Activated naive CD4-positive, alpha-beta T cell treated with anti-CD3 and anti-CD28 coated beads, Interleukin-2, amount 50 U/mL, for 24 hours (primary cell): Measurements from ENCODE around the gene PACS2.

Source experiments
- H3K27ac Mint-ChIP-seq: one replicate; pipeline ENCODE4 v1.8.0; 2021; ENCODE audit warnings: mild to moderate bottlenecking, mixed read lengths
- H3K27me3 Mint-ChIP-seq: one replicate; pipeline ENCODE4 v1.8.0; 2021; ENCODE audit warnings: mixed read lengths
- H3K36me3 Mint-ChIP-seq: one replicate; pipeline ENCODE4 v1.8.0; 2021; ENCODE audit warnings: mixed read lengths
- H3K4me1 Mint-ChIP-seq: one replicate; pipeline ENCODE4 v1.8.0; 2021; ENCODE audit warnings: mixed read lengths
- H3K4me3 Mint-ChIP-seq: one replicate; pipeline ENCODE4 v1.8.0; 2021; ENCODE audit warnings: mild to moderate bottlenecking, mixed read lengths
- H3K9me3 Mint-ChIP-seq: one replicate; pipeline ENCODE4 v1.8.0; 2021; ENCODE audit warnings: mixed read lengths

The PACS2 gene

DNA sequence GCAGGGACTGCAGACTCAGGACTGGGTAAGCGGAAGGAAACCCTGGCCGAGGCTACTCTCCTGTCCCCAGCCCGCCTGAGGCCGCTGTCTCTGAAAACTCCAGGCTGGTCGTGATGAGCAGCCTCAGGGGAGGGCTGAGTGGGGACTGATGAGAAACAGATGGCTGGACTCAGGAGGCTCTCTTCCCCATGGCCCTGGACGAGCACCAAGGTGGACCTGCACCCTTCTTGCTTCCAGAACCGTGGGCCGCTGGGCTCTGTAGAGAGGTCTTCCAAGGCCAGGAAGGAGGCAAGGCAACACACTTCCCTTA, 84.9 kb downstream of the PACS2 start:
- H3K27me3 Mint-ChIP-seq, result no peaks in the 10 kb centered on the region
- H3K36me3 Mint-ChIP-seq, result peaks cover 12% of the 10 kb centered on the region
- H3K4me1 Mint-ChIP-seq, result peaks cover 30% of the 10 kb centered on the region
- peaks cover 10% of the 10 kb centered on the region for H3K9me3 Mint-ChIP-seq
- peak overlapping the region; percentile 91 for H3K4me3 Mint-ChIP-seq
- H3K27ac Mint-ChIP-seq, result no peak overlapping the region

- peaks cover 10% of the 10 kb centered on the region for H3K9me3 Mint-ChIP-seq
- peaks cover 12% of the 10 kb centered on the region for H3K36me3 Mint-ChIP-seq
- H3K4me1 Mint-ChIP-seq, result peaks cover 36% of the 10 kb centered on the region
- H3K27me3 Mint-ChIP-seq, result no peaks in the 10 kb centered on the region
- H3K4me3 Mint-ChIP-seq, result peak overlapping the region; percentile 91
- H3K27ac Mint-ChIP-seq, result no peak overlapping the region
Observed at GRCh38 chr14:105400016-105400415, 85.5 kb downstream of the PACS2 start.

GRCh38 chr14:105401699-105402098, 87.2 kb downstream of the PACS2 start:
- H3K27ac Mint-ChIP-seq, result no peak overlapping the region
- peaks cover 39% of the 10 kb centered on the region for H3K4me1 Mint-ChIP-seq
- H3K36me3 Mint-ChIP-seq, result peaks cover 12% of the 10 kb centered on the region
- H3K4me3 Mint-ChIP-seq, result no peak overlapping the region
- no peaks in the 10 kb centered on the region for H3K27me3 Mint-ChIP-seq
- peaks cover 10% of the 10 kb centered on the region for H3K9me3 Mint-ChIP-seq

GRCh38 chr14:105408592-105408991, 94.0 kb downstream of the PACS2 start:
- H3K4me1 Mint-ChIP-seq, result peaks cover 21% of the 10 kb centered on the region
- H3K27ac Mint-ChIP-seq, result no peak overlapping the region

DNA sequence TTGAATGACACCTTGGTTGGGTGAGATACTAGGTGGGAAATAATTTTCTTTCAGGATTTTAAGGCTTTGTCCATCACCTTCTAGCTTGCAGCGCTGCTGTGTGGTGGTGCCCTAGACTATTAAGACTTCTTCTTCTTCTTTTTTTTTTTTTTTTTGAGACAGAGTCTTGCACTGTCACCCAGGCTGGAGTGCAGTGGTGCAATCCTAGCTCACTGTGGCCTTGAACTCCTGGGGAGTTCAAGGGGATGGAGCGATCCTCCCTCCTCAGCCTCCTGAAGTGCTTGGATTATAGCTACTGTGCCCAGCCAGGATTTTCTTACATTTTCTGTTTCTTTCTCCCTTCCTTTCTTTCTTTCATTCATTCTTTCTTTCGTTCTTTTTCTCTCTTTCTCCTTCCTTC, 94.8 kb downstream of the PACS2 start:
- Mint-ChIP-seq H3K4me1 (peaks cover 15% of the 10 kb centered on the region), H3K9me3 (no peaks in the 10 kb centered on the region), H3K27me3 (peaks cover 4% of the 10 kb centered on the region), H3K4me3 (no peak overlapping the region), H3K27ac (no peak overlapping the region), H3K36me3 (no peaks in the 10 kb centered on the region)

More at GRCh38 chr14:105408592-105408991, 94.0 kb downstream of the PACS2 start:
- Mint-ChIP-seq H3K27me3 (peaks cover 3% of the 10 kb centered on the region), H3K36me3 (no peaks in the 10 kb centered on the region), H3K4me3 (no peak overlapping the region), H3K9me3 (no peaks in the 10 kb centered on the region)

DNA sequence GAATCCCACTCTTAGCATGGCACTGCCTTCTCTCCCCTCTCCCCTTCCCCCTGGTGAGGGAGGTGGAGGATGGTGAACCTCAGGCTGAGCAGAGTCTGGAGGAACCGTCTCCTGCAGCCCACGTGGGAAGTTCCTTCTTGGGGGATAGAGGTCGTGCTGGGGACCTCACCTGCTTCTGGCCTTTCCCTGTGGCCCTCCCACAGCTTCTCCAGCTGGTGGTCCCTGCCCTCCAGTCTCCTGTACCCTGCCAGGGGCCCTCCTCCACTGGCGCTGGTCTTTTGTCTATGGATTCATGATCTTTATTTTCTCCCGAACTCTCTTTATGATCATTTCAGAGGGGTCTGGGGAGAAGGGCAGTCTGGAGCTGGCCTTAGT, 96.1 kb downstream of the PACS2 start:
- Mint-ChIP-seq H3K27ac (no peak overlapping the region), H3K36me3 (no peaks in the 10 kb centered on the region), H3K4me3 (no peak overlapping the region), H3K4me1 (peaks cover 9% of the 10 kb centered on the region), H3K27me3 (peaks cover 4% of the 10 kb centered on the region), H3K9me3 (no peaks in the 10 kb centered on the region)

DNA sequence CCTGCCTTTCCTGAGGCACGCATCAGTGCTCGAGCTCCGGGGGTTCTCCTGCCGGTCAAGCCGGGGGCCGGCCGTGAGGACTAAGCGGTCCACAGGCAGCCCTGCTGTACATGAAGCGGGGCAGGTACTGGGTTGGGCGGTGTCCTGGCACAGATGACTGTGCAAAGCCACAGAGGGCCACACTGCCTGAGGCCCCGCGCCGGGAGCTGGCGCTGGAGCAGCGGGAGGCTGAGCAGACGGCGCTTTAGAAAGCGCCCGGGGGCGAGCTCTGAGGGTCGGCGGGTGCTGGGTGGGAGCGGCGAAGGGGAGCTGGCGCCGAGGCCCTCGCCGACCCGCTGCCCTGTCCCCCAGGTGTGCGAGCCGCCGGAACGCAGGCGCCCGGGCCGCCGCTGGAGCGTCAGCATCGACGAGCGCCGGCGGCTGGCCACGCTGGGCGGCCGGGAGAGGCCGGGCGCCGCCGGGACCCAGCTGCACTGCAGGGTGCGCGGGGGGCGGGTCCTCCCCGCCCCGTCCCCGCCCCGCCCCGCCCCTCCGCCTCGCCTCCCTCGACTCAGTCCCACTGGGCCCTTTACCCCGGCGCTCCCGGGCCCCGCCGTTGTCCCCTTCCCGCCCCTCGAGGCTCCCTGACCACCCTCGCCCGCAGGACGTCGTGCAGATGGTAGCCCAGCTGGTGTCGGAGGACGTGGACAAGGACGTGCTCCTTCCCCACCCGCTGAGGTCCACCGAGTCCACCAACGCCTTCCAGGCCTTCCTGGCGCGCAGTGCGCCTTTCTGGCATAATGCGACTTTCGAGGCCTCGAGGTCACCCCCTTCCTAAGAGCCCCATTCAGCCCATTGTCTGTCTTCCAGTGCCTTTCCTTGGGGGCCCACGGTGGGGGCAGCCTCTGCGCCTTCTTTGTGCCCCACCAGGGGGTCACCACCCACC, 96.7 kb downstream of the PACS2 start:
- H3K9me3 Mint-ChIP-seq, result no peaks in the 10 kb centered on the region
- no peaks in the 10 kb centered on the region for H3K36me3 Mint-ChIP-seq
- H3K27me3 Mint-ChIP-seq, result peaks cover 4% of the 10 kb centered on the region
- no peak overlapping the region for H3K27ac Mint-ChIP-seq
- peaks cover 9% of the 10 kb centered on the region for H3K4me1 Mint-ChIP-seq
- H3K4me3 Mint-ChIP-seq, result peak overlapping the region; percentile 47

- H3K36me3 Mint-ChIP-seq, result no peaks in the 10 kb centered on the region
- no peak overlapping the region for H3K4me3 Mint-ChIP-seq
- H3K27ac Mint-ChIP-seq, result no peak overlapping the region
- H3K4me1 Mint-ChIP-seq, result peaks cover 12% of the 10 kb centered on the region
- no peaks in the 10 kb centered on the region for H3K9me3 Mint-ChIP-seq
- peaks cover 4% of the 10 kb centered on the region for H3K27me3 Mint-ChIP-seq
Observed at GRCh38 chr14:105411985-105412770, 97.6 kb downstream of the PACS2 start.

DNA sequence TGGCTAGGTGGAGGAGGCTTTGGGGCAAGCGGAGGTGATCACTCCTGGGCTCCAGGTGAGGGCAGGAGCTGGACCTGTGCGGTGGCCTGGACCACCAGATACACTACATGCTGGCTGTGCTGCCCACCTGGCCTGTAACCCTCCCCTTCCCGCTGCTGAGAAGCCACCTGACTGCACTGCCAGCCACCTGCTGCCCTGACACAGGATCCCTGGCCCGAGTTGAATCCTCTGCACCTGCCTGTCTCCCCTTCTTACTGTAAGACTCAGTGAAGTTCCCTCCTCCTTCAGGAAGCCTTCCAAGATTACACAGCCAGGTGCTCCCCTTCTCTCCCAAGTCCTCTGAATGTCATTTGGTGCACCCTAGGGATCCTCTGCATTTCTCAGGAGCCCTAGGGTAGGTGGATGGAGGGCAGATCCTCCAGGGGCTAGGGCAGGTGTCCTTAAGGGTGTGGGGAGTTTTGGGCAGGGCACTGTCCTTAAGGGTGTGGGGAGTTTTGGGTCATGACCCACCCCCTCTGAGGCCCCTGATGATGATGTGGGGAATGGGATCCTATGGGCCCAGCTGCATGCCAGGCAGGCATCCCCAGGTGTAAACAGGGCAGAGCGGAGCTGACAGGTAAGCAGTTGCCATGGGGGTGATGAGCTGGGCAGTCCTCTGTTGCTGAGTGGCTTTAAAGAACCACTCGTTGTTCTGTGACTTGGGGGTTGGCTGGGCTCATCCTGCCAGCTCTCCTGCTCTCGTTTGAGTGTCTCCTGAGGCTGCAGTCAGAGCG, 98.4 kb downstream of the PACS2 start:
- Mint-ChIP-seq H3K9me3 (no peaks in the 10 kb centered on the region), H3K4me3 (peak overlapping the region; percentile 39), H3K36me3 (no peaks in the 10 kb centered on the region), H3K27me3 (peaks cover 4% of the 10 kb centered on the region), H3K27ac (no peak overlapping the region), H3K4me1 (peaks cover 12% of the 10 kb centered on the region)

DNA sequence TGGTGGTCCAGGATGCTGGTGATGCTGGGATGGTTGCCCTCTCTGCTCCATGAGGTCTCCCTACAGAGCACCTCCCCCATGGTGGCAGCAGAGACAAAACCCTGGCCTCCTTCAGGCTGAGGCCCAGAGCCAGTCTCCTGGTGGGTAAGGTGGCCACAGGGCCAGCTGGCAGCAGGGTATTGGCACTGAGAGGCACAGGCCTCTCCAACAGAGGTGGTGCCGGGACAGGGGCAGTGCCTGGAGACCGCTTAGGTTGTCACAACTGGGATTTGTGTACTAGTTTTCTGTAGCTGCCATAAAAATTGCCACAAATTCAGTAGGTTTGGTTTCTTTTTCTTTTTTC, 99.0 kb downstream of the PACS2 start:
- Mint-ChIP-seq H3K9me3 (no peaks in the 10 kb centered on the region), H3K4me3 (no peak overlapping the region)

GRCh38 chr14:105414456-105415371, 100.2 kb downstream of the PACS2 start:
- no peaks in the 10 kb centered on the region for H3K36me3 Mint-ChIP-seq
- peak overlapping the region; percentile 30 for H3K27ac Mint-ChIP-seq
- H3K4me1 Mint-ChIP-seq, result peaks cover 16% of the 10 kb centered on the region
- H3K4me3 Mint-ChIP-seq, result peak overlapping the region; percentile 86
- H3K9me3 Mint-ChIP-seq, result no peaks in the 10 kb centered on the region
- H3K27me3 Mint-ChIP-seq, result peaks cover 4% of the 10 kb centered on the region

More for the DNA sequence above, 99.0 kb downstream of the PACS2 start:
- Mint-ChIP-seq H3K36me3 (no peaks in the 10 kb centered on the region), H3K27me3 (peaks cover 4% of the 10 kb centered on the region), H3K4me1 (peaks cover 12% of the 10 kb centered on the region), H3K27ac (no peak overlapping the region)

GRCh38 chr14:105415481-105416428, 101.2 kb downstream of the PACS2 start:
- no peak overlapping the region for H3K27ac Mint-ChIP-seq
- no peaks in the 10 kb centered on the region for H3K36me3 Mint-ChIP-seq
- H3K4me1 Mint-ChIP-seq, result peaks cover 16% of the 10 kb centered on the region
- H3K4me3 Mint-ChIP-seq, result peak overlapping the region; percentile 86
- no peaks in the 10 kb centered on the region for H3K9me3 Mint-ChIP-seq
- H3K27me3 Mint-ChIP-seq, result peaks cover 4% of the 10 kb centered on the region

GRCh38 chr14:105416671-105417070, 102.1 kb downstream of the PACS2 start:
- Mint-ChIP-seq H3K36me3 (no peaks in the 10 kb centered on the region), H3K9me3 (no peaks in the 10 kb centered on the region), H3K27me3 (peaks cover 4% of the 10 kb centered on the region), H3K4me3 (peak overlapping the region; percentile 36), H3K27ac (peak overlapping the region; percentile 53), H3K4me1 (peaks cover 16% of the 10 kb centered on the region)

DNA sequence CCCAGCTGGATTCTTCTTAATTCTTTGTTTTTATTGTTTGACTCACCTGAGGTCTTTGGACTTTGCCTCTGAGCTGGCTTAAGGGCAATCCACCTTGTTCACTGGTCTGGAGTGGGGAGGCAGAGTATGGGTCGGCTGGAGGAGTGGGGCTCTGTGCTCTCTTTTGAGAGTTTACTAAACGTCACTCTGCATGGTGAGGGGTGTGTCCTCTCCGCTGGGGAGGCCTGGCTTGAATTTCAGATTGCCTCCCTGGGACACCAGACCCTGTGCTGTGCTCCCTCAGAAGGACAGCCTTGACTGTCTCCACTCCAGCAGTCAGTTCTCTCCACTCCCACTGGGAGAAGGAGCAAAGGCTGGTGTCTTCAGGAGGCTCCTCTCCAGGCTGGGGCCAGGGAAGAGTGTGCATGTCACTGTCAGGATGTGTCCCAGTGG, 103.2 kb downstream of the PACS2 start:
- peak overlapping the region; percentile 36 for H3K4me3 Mint-ChIP-seq
- H3K4me1 Mint-ChIP-seq, result peaks cover 26% of the 10 kb centered on the region

More for the DNA sequence above, 103.2 kb downstream of the PACS2 start:
- peak overlapping the region; percentile 41 for H3K27ac Mint-ChIP-seq
- H3K9me3 Mint-ChIP-seq, result no peaks in the 10 kb centered on the region
- H3K36me3 Mint-ChIP-seq, result no peaks in the 10 kb centered on the region
- H3K27me3 Mint-ChIP-seq, result peaks cover 4% of the 10 kb centered on the region
